Endometrial microvascular endothelial cells (primary cell): ENCODE measurements around the gene CHEK2. TPM values are rescaled to one million over a fixed set of nuclear protein-coding genes. Genes with fewer than 3 reads are reported as not detected.
"Not testable (repeated sequence)": the region's sequence is repeated elsewhere in the genome, so short reads cannot be mapped to it uniquely, and the experiment has no call there.

ENCODE experiments used
- in situ Hi-C: cut with HindIII; loops from 2 replicates; pipeline ENCODE4 v1.10.0; 2017; ENCODE audit warnings: low sequenced_read_pairs, low pct_unique_long_range_greater_than_20kb; ENCODE audit errors: inconsistent ontology term
- total RNA-seq: library from RNA; depleted of rRNA; stranded (reverse); fragments of >200 nt; gene quantifications from one replicate; pipeline ENCODE4 v1.2.3, GENCODE V29; 2015; ENCODE audit errors: inconsistent ontology term

CHEK2 gene
- total RNA-seq, 1 donor from 2014 or later: 25.2 TPM

GRCh38 chr22:28710107-28710506 is 31.5 kb downstream of the CHEK2 start:
- in situ Hi-C loops: no loop called here

- in situ Hi-C loops: no loop called here
Measured at GRCh38 chr22:28706845-28707244, 34.8 kb downstream of the CHEK2 start.

GRCh38 chr22:28703436-28703835 is 38.2 kb downstream of the CHEK2 start:
- in situ Hi-C loops: no loop called here

- in situ Hi-C loops: no loop called here
Measured at GRCh38 chr22:28702891-28703290, 38.7 kb downstream of the CHEK2 start.

GRCh38 chr22:28693041-28693760 is 48.4 kb downstream of the CHEK2 start:
- in situ Hi-C loops: not testable (repeated sequence)

- in situ Hi-C loops: not testable (repeated sequence)
Measured at GRCh38 chr22:28689796-28690195, 51.8 kb downstream of the CHEK2 start.

- in situ Hi-C loops: not testable (repeated sequence)
Measured at GRCh38 chr22:28682966-28683365, 58.7 kb downstream of the CHEK2 start.

- in situ Hi-C loops: not testable (repeated sequence)
Measured at GRCh38 chr22:28680813-28681490, 60.7 kb downstream of the CHEK2 start.

GRCh38 chr22:28679611-28680287 is 61.9 kb downstream of the CHEK2 start, which contains the start of gene TTC28:
Gene TTC28, minus strand, starts transcription at chr22:28679840. Its CDS starts 117 bp downstream, at chr22:28679723.
- in situ Hi-C loops: not testable (repeated sequence)

GRCh38 chr22:28678778-28679610 is 62.6 kb downstream of the CHEK2 start:
- in situ Hi-C loops: not testable (repeated sequence)

- in situ Hi-C loops: not testable (repeated sequence)
Measured at GRCh38 chr22:28678170-28678569, 63.5 kb downstream of the CHEK2 start.

GRCh38 chr22:28674121-28674563 is 67.5 kb downstream of the CHEK2 start:
- in situ Hi-C loops: no loop called here

- in situ Hi-C loops: no loop called here
Measured at GRCh38 chr22:28670756-28671155, 70.9 kb downstream of the CHEK2 start.

GRCh38 chr22:28670161-28670560 is 71.5 kb downstream of the CHEK2 start:
- in situ Hi-C loops: no loop called here

- in situ Hi-C loops: no loop called here
Measured at GRCh38 chr22:28669387-28669786, 72.2 kb downstream of the CHEK2 start.

GRCh38 chr22:28663569-28663942 is 78.1 kb downstream of the CHEK2 start:
- in situ Hi-C loops: not testable (repeated sequence)

GRCh38 chr22:28658448-28658847 is 83.2 kb downstream of the CHEK2 start:
- in situ Hi-C loops: no loop called here

- in situ Hi-C loops: no loop called here
Measured at GRCh38 chr22:28656181-28656580, 85.4 kb downstream of the CHEK2 start.

- in situ Hi-C loops: no loop called here
Measured at GRCh38 chr22:28650463-28650862, 91.2 kb downstream of the CHEK2 start.
